ENCODE results near the gene DACT2.
A peak's percentile ranks its signal among the peaks of the same experiment; 100 is the strongest.
"Not testable (repeated sequence)": the region's sequence is repeated elsewhere in the genome, so short reads cannot be mapped to it uniquely, and the experiment has no call there.

The DACT2 gene

GRCh38 chr6:168320634-168321033 lies 1.1 kb upstream of the DACT2 start:
- DNase-seq (ENCODE audit: low spot score): no peak

DNA sequence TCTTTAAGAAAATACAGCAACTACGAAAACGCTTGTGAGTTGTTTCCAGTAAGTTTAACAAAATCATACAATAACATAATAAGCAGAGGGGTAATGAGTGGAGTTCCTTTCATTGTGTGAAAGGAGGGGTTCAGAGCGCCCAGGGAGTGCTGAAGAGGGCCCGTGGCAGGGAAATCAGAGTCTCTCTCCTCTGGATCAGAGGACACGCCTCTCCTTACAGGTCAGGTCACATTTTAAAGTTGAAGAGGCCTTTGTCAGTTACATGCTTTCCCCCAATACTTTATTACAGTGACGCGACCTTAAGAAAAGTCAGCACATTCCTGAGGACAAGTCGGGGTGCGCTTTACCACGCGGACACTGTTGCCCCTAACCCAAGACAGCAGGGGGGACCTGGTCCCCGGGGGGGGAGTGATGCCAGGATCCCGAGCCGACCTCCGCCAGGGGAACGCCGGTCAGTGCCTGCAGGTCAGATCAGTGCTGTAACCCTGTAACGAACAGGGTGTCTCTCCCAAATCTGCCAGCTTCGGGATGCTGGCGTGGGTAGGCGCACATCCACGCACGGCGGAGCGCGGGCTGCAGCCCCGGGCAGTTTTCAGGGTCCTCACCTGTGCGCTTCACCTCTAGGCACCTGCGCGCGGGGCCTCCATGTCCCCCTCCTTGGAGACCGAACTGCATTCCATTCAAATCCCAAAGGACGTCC lies 848 bp downstream of the DACT2 start:
- no peak for DNase-seq (ENCODE audit: low spot score)

DNA sequence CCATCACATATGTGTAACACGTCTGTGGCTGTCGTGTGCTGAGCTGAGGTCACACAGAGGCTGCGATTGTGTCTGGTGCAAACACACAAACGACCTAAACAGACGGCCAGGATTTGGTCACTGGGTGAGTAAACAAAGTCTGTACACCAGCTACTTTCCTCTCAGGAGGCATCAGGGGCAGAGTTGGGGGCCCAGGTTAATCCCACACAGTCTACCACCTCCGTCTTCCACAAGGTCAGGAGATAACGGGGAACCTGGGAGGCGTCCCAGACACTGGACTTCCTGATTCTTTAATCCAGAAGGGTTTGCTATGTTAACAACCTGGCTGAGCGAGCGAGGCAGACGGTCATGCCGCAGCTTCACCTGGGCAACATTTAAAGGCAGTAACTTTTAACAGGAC lies 1.5 kb downstream of the DACT2 start:
- DNase-seq (ENCODE audit: low spot score): no peak

GRCh38 chr6:168315596-168315995 lies 4.0 kb downstream of the DACT2 start:
- no peak for DNase-seq (ENCODE audit: low spot score)

- peak; percentile 5 for DNase-seq (ENCODE audit: low spot score)
Observed at GRCh38 chr6:168314948-168315347, 4.6 kb downstream of the DACT2 start.

DNA sequence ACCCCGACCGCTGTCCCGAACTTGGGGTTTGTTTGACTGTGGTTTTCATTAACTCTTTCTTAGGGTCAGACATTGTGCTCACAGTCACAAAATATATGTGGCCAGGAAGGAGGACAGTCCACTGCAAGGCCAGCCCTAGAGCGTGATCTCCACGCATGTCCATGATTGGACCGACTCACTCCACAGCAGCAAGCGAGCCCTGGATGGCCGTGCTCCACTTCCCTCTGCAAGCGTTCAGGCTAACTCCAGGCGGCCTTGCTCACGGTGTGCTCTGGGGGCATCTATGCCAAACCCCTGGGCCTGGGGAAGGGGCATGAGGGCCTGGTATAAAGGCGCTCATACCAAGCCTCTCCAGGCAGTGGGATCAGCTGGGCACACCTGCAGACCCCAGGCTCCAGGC lies 5.6 kb downstream of the DACT2 start:
- DNase-seq (ENCODE audit: low spot score): no peak

DNA sequence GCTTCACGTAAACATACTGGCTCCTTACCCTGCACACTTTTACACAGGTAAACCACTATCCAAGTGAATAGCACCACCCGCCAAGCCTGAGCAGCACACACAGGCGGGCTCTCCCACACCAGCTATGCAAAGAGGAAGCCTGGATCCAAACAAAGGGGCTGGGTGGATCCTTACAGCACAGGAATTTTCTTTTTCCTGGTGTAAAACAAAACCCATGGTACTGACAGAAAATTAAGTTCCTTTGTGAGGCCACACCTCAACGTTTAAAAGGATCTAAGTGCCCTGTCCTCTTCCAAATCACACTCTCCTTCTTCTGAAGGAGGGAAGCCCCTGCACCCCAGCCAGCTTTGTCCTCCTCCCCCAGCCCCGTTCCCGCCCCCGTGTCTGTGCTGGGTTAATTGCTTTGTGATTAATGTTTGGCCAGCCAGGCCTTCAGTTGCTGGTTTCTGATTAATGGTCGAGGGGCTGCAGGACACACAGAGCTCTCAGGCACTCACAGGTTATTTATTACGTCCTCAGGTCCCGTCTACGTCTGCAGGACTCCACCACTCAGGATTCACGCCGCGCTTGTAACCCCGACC lies 6.1 kb downstream of the DACT2 start:
- no peak for DNase-seq (ENCODE audit: low spot score)

DNA sequence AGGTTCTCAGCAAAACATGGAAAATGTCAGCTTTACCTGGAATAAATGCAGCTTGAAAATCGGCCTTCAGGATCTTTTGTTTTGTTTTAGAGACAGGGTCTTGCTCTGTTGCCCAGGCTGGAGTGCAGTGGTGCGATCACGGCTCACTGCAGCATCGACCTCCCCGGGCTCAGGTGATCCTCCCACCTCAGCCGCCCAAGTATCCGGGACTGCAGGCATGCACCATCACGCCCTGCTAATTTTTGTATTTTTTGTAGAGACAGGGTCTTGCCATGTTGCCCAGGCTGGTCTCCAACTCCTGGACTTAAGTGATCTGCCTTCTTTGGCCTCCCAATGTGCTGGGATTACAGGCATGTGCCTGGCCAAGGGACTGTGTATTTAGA lies 7.5 kb downstream of the DACT2 start:
- DNase-seq (ENCODE audit: low spot score): not testable (repeated sequence)

DNA sequence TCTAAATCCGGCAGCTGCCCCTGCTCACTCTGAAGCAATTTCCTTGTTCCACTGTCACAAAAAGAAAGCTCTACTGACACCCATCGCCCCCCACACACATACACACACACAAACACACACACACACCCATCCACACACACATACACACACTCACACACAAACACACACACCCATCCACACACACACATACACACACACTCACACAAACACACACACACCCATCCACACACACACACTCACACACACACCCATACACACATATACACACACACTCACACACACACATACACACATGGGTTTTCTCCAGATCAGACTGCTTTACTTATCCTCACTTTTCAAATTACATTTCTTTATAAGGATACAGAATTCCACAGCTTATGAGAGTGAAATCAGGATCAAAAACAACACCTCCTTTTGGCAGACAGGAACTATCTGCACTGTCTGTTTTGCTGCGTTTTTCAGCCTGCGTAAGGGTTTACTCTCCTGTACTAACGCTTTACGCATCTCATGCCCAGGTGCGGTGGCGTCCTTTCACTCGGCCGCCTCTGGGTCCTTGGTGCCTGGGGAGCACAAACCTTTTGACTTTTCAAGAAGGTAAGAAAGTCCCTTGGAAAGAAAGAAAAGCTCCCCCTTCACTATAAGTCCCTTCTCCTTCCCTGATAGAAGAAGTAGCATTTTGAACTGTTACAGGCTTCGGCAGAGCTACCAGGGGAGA lies 8.0 kb downstream of the DACT2 start:
- no peak for DNase-seq (ENCODE audit: low spot score)

DNA sequence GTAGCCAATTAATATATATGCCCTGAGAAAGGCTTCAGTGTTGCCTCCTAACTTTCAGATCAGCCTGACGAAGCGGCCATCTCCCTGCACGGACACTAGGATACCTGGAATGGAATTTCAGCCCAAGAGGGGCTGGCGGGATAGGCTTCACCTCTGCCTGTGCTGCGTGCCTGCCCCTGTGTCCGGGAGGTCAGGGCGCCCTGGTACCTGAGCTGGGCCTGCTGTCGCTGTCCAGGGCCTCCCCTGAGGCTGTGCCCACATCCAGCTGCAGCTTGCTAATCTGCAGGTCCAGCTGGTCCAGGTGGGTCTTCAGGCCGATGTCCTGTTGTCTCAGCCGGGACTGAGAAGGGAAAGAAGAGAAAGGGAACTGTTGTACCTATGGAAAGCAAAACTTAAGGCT lies 8.6 kb downstream of the DACT2 start:
- no peak for DNase-seq (ENCODE audit: low spot score)

DNA sequence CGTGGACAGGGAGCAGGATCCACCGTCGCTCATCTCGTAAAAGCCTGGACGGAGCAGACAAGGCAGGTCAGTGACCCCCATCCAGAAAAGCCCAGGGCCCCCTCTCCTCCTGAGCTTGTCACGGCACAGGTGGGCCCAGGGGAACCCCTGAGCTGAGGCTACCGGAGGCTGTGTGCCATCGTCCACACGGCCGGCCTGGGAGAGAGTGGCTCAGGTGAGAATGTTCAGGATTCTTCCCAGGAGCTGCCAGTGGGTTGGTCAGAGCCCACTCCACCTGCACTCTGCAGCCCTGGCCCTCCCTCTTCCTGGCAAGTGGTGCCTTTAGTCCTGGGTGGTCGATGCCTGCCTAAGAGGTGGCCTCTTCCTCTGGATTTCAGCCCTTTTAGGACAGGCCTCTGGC lies 9.2 kb downstream of the DACT2 start:
- no peak for DNase-seq (ENCODE audit: low spot score)

- DNase-seq (ENCODE audit: low spot score): no peak
Observed at GRCh38 chr6:168309997-168310396, 9.6 kb downstream of the DACT2 start.

DNA sequence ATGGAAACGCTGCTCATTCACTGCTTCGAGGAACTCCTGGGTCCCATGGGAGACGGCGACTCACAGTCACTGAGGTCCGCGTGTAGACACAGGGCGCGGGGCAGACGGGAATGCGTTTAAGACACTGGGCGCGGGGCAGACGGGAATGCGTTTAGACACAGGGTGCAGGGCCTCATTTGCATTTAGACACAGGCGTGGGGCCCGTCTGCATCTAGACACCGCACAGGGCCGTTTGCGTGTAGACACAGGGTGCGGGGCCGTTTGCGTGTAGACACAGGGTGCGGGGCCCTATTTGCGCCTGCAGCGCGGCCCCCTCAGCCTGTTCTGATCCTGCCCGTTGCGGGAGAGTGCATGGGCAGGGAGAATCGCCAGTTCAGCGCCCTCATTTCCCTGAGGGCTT lies 10.4 kb downstream of the DACT2 start:
- DNase-seq (ENCODE audit: low spot score): no peak

GRCh38 chr6:168308390-168309144 lies 11.0 kb downstream of the DACT2 start:
- DNase-seq (ENCODE audit: low spot score): no peak

DNA sequence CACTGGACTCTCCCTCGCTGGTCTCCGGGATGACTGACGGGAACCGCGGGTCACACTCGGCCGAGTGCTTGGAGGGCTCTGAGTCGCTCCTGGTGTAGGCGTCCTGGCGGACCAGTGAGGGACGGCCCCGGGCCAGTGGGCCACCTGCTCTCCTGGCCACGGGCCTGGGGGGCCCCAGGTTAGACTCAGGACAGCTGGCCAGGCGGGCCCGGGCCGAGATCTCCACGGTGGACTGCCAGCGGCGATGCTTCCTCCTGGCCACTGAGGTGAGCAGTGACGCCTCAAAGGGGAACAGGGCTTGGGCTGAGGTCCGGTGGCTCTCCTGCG lies 11.9 kb downstream of the DACT2 start:
- DNase-seq (ENCODE audit: low spot score): no peak

- no peak for DNase-seq (ENCODE audit: low spot score)
Observed at GRCh38 chr6:168307015-168307694, 12.4 kb downstream of the DACT2 start.

- no peak for DNase-seq (ENCODE audit: low spot score)
Observed at GRCh38 chr6:168305863-168306262, 13.7 kb downstream of the DACT2 start.

DNA sequence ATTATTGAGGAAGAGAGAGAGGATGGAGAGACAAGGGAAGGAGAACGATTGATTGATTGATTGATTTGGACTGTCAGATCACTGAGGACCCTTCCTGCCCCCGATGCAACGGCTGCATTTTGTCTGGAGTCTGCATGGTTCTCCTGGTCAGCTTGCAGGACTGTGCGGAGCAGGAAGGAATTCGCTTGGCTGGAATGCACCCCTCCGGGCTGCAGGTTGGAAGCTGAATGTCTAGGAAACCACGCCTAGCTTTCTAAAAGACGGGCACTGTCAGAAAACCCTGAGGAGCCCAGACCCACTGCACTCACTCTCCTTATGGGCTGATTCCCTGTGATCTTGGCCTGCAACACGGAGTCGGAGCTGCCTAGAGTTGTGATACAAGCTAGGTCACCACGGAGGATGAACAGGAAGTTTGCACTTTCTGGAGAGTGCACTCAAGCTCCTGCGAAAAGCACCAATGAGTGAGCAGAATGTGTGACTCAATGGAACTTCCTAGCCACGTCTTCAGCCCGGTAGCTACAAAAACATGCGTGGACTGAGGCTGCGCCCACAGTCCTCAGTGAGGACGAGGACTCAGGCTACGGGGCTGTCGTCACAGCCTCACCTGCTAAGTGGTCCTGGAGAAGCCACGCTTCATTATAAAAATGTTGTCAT lies 14.4 kb downstream of the DACT2 start:
- no peak for DNase-seq (ENCODE audit: low spot score)

GRCh38 chr6:168304752-168305015 lies 14.9 kb downstream of the DACT2 start:
- DNase-seq (ENCODE audit: low spot score): no peak

GRCh38 chr6:168303982-168304751 lies 15.4 kb downstream of the DACT2 start:
- DNase-seq (ENCODE audit: low spot score): no peak

DNA sequence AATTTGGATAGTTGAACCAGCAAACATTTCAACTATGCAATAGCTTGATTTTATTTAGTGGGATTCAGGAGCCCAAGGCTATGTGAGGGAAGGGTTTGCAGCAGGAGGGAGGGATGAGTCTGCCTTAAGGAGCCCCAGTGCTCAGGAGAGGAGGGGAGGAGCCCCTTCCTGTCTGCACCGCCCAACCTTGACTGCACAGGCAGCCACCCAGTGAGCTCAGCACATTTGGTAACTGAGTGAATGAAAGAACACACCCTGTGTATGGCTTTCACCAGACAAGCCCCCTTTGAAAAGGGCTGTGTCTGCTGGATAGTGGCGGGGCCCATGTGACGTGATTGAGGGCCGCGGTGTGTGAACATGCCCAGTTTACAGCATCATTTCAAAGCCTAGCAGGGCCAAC lies 17.0 kb downstream of the DACT2 start:
- DNase-seq (ENCODE audit: low spot score): no peak

Measured in cerebellar cortex (tissue), 1 donor.